OCI-LY7 (cell line): Measurements from ENCODE around the gene ZNF639. TPM values are rescaled to one million over a fixed set of nuclear protein-coding genes. Genes with fewer than 3 reads are reported as not detected.

ENCODE experiments used
- BruUV-seq: library from RNA; stranded (reverse); fragments of 400-500 nt; replicated peaks from 2 replicates; lab custom pipeline; 2021; lab: Mats Ljungman, UMichigan
- CTCF ChIA-PET: fragments of 300-600 bp; sonication (Branson Sonifier 250); formaldehyde crosslinking; loops from one replicate; lab custom pipeline; 2022; ENCODE audit warnings: antibody characterized with exemption; ENCODE audit not compliant: unreplicated experiment; lab: Charles Lee
- POLR2A ChIA-PET: fragments of 300-600 bp; sonication (Branson Sonifier 250); formaldehyde crosslinking; loops from one replicate; lab custom pipeline; 2022; ENCODE audit warnings: antibody characterized with exemption; lab: Charles Lee
- DNase-seq: peaks from one replicate; pipeline ENCODE4 v3.0.0-alpha.2; 2015; ENCODE audit warnings: low spot score
- H2AFZ ChIP-seq: fragments of 200-600 bp; sonication (generic), shearing (Covaris generic); 2 replicates; pipeline ENCODE4 v1.6.1; 2014; ENCODE audit warnings: mild to moderate bottlenecking, antibody characterized with exemption, low read length, moderate library complexity
- H3K27ac ChIP-seq: fragments of 200-600 bp; sonication (generic); 2 replicates; pipeline ENCODE4 v1.5.1; 2014; ENCODE audit warnings: mixed run types, low read depth, mild to moderate bottlenecking, moderate library complexity, low read length, inconsistent platforms; ENCODE audit not compliant: poor library complexity, severe bottlenecking
- H3K36me3 ChIP-seq: fragments of 200-600 bp; sonication (generic); 2 replicates; pipeline ENCODE4 v1.6.1; 2014; ENCODE audit warnings: mild to moderate bottlenecking, antibody characterized with exemption, low read length, moderate library complexity, mixed read lengths; ENCODE audit not compliant: insufficient read depth
- H3K4me1 ChIP-seq: fragments of 200-600 bp; sonication (generic); 2 replicates; pipeline ENCODE4 v1.5.1; 2014; ENCODE audit warnings: mild to moderate bottlenecking, low read length; ENCODE audit not compliant: insufficient read depth, poor library complexity, severe bottlenecking
- H3K4me2 ChIP-seq: fragments of 200-600 bp; sonication (generic); 2 replicates; pipeline ENCODE4 v1.6.1; 2014; ENCODE audit warnings: mild to moderate bottlenecking, low read length
- H3K4me3 ChIP-seq: fragments of 200-600 bp; sonication (generic); 2 replicates; pipeline ENCODE4 v1.5.1; 2014; ENCODE audit warnings: mild to moderate bottlenecking, low read depth, low read length; ENCODE audit not compliant: poor library complexity, severe bottlenecking
- H3K79me2 ChIP-seq: fragments of 200-600 bp; sonication (generic); 2 replicates; pipeline ENCODE4 v1.6.1; 2016; ENCODE audit warnings: low read depth, mild to moderate bottlenecking, low read length, moderate library complexity, mixed read lengths; ENCODE audit not compliant: insufficient read depth
- H3K9me2 ChIP-seq: fragments of 200-600 bp; sonication (generic); 2 replicates; pipeline ENCODE4 v1.6.1; 2016; ENCODE audit warnings: mild to moderate bottlenecking, low read length, mixed read lengths; ENCODE audit not compliant: insufficient read depth
- H3K9me3 ChIP-seq: fragments of 200-600 bp; sonication (generic); 2 replicates; pipeline ENCODE4 v1.6.1; 2014; ENCODE audit warnings: mild to moderate bottlenecking, mixed run types, low read length, mixed read lengths
- H4K20me1 ChIP-seq: fragments of 200-600 bp; sonication (generic); 2 replicates; pipeline ENCODE4 v1.6.1; 2014; ENCODE audit warnings: mild to moderate bottlenecking, antibody characterized with exemption, low read length, moderate library complexity, mixed read lengths; ENCODE audit not compliant: insufficient read depth
- EZH2phosphoT487 ChIP-seq: fragments of 200-600 bp; sonication (generic); IDR thresholded peaks from 2 replicates; pipeline ENCODE4 v1.6.1; 2018; ENCODE audit warnings: low read depth, borderline replicate concordance, mild to moderate bottlenecking, mixed run types, antibody characterized with exemption, low read length, moderate library complexity, mixed read lengths
- intact Hi-C: fragments of 100-400 bp; cut with micrococcal nuclease; formaldehyde crosslinking; loops from one replicate; pipeline ENCODE4 v1.10.0; 2022; ENCODE audit not compliant: unreplicated experiment
- total RNA-seq, 2 experiments: library from RNA; depleted of rRNA in 1 of 2; stranded (reverse); fragments of >200 nt in 1 of 2; shearing (Covaris generic) in 1 of 2; gene quantifications; 2 replicates each; pipeline ENCODE4 v1.2.3, GENCODE V29; 2014 to 2022
- TF ChIP-seq, protein P1 (sequence below): fragments of 200-600 bp; sonication (generic); conservative IDR thresholded peaks from 2 replicates; pipeline ENCODE4 v1.5.1; 2014; ENCODE audit warnings: mild to moderate bottlenecking, antibody characterized with exemption, low read length, moderate library complexity, mixed read lengths

ZNF639 gene
- total RNA-seq, 2 experiments from 2014 or later = 59.3 to 61.3 TPM

DNA sequence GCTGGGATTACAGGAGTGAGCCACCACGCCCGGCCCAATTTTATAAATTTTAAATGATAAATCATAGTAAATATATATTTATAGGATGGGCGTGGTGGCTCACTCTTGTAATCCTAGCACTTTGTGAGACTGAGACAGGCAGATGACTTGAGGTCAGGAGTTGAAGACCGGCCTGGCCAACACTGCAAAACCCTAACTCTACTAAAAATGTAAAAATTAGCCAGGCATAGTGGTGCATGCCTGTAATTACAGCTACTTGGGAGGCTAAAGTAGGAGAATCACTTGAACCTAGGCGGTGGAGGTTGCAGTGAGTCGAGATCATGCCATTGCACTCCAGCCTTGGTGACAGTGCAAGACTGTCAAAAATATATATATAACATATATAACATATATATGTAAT, 51.1 kb downstream of the ZNF639 start:
- Histone ChIP-seq H3K27ac (no peak overlapping the region), H2AFZ (no peak overlapping the region), H3K9me3 (no peaks in the 10 kb centered on the region), H3K79me2 (no peaks in the 10 kb centered on the region), H4K20me1 (no peaks in the 10 kb centered on the region), H3K9me2 (no peaks in the 10 kb centered on the region), H3K36me3 (peaks cover 60% of the 10 kb centered on the region), H3K4me1 (no peaks in the 10 kb centered on the region), H3K4me3 (no peak overlapping the region), H3K4me2 (no peak overlapping the region)
- DNase-seq = no peak
- TF ChIP-seq, protein P1, sequence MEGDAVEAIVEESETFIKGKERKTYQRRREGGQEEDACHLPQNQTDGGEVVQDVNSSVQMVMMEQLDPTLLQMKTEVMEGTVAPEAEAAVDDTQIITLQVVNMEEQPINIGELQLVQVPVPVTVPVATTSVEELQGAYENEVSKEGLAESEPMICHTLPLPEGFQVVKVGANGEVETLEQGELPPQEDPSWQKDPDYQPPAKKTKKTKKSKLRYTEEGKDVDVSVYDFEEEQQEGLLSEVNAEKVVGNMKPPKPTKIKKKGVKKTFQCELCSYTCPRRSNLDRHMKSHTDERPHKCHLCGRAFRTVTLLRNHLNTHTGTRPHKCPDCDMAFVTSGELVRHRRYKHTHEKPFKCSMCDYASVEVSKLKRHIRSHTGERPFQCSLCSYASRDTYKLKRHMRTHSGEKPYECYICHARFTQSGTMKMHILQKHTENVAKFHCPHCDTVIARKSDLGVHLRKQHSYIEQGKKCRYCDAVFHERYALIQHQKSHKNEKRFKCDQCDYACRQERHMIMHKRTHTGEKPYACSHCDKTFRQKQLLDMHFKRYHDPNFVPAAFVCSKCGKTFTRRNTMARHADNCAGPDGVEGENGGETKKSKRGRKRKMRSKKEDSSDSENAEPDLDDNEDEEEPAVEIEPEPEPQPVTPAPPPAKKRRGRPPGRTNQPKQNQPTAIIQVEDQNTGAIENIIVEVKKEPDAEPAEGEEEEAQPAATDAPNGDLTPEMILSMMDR = no peak
- TF ChIP-seq EZH2phosphoT487 = no peak
- no TSS peak for BruUV-seq
- ChIA-PET CTCF (interaction anchor here (0.6 kb wide), 1 partner anchor 50 kb away, joined by 3 read pairs; no protein-coding TSS in a partner anchor), POLR2A (interaction anchor here (0.8 to 2.1 kb wide), 3 partner anchors 10 to 112 kb away, joined by 3 to 5 read pairs (median 4); no protein-coding TSS in a partner anchor)
- intact Hi-C loops = no loop called here

DNA sequence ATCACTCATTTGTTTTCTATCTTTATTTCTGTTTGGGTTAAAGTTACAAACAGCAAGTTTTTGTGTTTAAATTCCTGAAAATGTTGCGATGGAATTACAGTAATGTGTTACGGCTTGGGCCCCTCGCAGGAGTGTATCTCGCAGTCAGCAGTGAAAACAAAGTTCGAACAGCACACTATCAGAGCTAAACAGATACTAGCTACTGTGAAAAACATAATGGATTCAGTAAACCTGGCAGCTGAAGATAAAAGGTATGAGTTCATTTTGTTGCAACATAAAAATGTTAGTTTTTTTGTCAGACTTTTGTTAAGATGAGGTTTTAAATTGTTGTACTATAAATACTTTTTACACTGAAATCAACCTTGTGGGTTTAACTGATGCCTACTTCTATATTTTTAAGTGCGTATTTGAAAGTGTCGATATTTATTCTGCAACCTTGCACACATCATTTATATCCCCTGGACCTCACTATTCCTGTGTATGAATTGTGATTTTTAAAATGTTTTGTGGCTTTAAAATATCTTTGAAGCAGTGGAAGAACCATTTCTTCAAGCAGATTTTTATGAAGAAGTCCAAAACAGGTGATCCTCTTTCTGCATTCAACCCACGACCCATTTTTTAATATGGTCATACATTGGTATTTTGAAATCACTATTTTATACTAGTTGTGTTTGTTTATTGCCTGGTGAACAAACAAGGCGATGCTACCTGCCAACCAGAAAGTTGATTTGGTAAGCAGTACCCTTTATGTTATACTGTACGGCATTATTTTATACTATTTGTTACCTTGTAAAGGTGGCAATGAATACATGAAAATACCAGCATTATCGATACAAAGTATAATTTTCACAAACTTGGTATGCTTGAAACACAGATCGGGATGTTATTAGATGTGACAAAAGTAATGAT, 52.5 kb downstream of the ZNF639 start:
- Histone ChIP-seq H3K4me3 (no peak overlapping the region), H3K27ac (no peak overlapping the region), H3K9me3 (no peaks in the 10 kb centered on the region), H3K4me2 (no peak overlapping the region), H3K79me2 (no peaks in the 10 kb centered on the region), H4K20me1 (no peaks in the 10 kb centered on the region), H3K36me3 (peaks cover 66% of the 10 kb centered on the region; the same call in 1 of the 2 replicates), H2AFZ (no peak overlapping the region), H3K4me1 (no peaks in the 10 kb centered on the region), H3K9me2 (no peaks in the 10 kb centered on the region)
- DNase-seq = no peak
- CTCF ChIA-PET = no interaction called here
- TF ChIP-seq EZH2phosphoT487 = no peak
- TF ChIP-seq, protein P1 = no peak
- intact Hi-C loops = no loop called here
- POLR2A ChIA-PET = no interaction called here
- BruUV-seq = TSS peak; percentile 11

DNA sequence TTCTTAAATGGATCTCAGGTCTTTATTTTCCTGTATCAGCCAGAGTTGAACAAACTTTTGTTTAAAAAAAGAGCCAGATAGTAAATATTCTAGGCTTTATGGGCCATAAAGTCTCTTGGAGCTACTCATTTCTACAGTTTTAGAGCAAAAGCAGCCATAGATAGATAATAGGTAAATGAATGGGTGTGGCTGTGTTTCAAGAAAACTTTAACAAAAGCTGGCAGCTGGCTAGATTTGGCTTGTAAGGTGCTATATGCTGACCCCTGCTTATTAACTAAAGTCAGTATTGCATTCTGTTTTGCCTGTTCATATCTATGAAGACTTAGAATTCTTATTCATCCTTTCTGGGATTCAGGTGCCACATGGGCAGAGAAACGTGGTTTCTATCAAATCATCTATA, 53.6 kb downstream of the ZNF639 start:
- no peak for DNase-seq
- Histone ChIP-seq H3K79me2 (no peaks in the 10 kb centered on the region), H3K9me2 (no peaks in the 10 kb centered on the region), H3K27ac (no peak overlapping the region), H3K4me3 (no peak overlapping the region), H3K4me1 (no peaks in the 10 kb centered on the region), H4K20me1 (no peaks in the 10 kb centered on the region), H3K36me3 (peaks cover 66% of the 10 kb centered on the region), H3K4me2 (no peak overlapping the region), H2AFZ (no peak overlapping the region), H3K9me3 (no peaks in the 10 kb centered on the region)
- POLR2A ChIA-PET = interaction anchor here (0.5 to 0.7 kb wide), 2 partner anchors 66 to 419 kb away, joined by 3 to 4 read pairs; no protein-coding TSS in a partner anchor
- intact Hi-C loops = no loop called here
- BruUV-seq = no TSS peak
- CTCF ChIA-PET = no interaction called here
- TF ChIP-seq, protein P1 = no peak
- no peak for TF ChIP-seq EZH2phosphoT487
